Activated CD4-positive, CD25-positive, alpha-beta regulatory T cell treated with anti-CD3 and anti-CD28 coated beads, Interleukin-2, amount 50 U/mL, for 24 hours (primary cell): Measurements from ENCODE around the gene CNTNAP2.

Source experiments
- ATAC-seq, 2 donors: fragments of 150-1000 bp; cut with Tn5 transposase; one replicate each; pipeline ENCODE4 v1.10.0; 2021; ENCODE audit warnings: mild to moderate bottlenecking in 1 of 2, moderate library complexity in 1 of 2

CNTNAP2 gene

DNA sequence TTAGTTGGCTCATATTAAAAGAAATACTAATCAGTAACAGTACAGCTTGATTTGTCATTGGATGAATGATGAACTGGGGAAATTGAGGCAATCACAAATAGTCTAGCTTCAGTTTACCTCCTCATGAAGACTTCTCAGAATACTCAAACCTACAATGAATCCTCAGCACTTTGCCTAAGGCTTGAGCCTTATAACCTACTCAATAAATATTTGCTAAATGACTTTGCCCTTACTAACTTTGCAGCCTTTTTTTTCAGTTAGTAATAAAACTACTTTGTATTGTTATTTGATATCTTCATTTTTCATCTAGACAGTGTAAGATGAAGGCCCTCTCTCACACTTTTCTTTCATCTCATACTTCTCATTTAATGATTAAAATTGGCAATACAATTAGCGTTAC is 1311.5 kb downstream of the CNTNAP2 start:
- no peak for ATAC-seq

DNA sequence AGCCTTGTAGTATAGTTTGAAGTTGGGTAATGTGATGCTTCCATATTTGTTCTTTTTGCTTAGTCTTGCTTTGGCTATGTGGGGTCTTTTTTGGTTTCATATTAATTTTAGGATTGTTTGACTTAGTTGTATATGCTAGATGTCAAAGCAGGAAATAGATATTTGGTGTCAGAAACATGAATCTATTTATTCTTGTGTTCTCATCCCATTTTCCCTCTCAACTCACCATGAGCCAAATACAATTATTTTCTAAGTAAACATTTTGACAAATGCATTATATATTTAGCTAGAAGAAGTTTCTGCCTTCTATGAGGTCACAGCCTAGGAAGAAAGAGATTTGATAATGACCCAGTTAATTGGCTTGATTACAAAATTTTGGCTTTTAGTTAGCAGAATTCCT is 1313.4 kb downstream of the CNTNAP2 start:
- no peak for ATAC-seq

DNA sequence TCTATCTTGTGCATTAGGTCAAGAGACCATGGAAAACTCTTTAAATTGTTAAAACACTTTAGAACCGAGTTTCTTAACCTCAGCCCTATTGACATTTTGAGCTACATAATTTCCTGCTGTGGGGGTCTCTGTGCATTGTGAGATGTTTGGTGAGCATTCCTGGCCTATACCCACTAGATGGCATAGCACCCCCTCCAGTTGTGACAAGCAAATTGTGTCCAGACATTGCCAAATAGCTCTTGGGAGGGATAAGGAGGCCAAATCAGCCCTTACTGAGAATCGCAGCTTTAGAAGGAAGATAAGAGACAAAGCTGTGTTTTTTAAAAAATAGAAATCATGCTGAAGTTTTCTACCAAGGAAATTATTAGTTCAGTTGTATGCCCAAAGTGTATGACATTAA is 1315.5 kb downstream of the CNTNAP2 start:
- no peak for ATAC-seq

DNA sequence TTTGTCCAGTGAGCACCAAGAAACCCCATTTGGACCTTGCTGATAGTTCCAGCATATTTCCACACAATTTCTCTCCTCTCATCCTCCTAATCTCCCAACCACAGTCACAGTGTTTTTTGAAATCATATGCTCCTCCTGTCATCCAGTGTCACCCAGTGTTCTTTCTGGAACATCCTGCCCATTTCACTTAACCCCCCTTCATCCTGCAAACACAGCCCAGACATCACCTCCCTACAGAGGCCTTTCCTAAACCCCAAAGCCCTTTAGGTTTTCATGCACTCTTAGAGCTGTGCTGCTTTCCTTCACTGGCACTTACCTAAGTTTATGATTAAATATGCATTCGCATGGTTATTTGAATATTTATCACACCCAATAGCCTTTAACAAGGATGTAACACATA is 1316.0 kb downstream of the CNTNAP2 start:
- ATAC-seq: no peak

DNA sequence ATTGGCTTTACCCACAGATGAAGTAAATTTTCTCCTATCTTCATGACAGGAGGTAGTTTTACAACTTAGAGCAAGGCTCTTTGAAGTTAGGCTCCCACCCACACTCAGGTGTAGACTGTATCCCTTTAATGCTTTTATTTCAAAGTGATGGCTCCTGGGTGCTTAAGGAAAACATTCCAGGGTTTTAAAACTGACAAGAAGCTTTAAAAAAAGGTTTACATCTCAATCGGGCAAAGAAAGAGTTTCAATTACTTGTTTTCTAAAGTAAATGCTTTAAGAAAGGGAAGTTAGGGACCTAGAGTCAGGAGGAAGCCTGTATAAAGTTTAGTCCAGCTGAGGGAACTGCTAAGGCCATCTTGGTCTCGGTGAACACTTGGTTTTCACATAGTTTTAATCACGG is 1320.1 kb downstream of the CNTNAP2 start:
- no peak for ATAC-seq

DNA sequence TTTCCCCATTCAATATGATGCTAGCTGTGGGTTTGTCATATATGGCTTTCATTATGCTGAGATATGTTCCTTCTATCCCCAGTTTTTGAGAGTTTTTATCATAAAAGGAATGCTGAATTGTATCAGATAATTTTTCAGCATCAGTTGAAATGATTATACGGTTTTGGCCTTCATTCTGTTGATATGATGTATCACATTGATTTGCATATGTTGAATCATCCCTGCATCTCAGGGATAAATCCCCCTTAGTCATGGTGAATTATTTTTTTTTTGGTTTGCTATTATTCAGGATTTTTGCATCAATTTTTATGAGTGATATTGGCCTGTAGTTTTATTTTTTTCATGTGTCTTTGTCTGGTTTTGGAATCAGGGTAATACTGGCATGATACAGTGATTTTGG is 1321.6 kb downstream of the CNTNAP2 start:
- ATAC-seq: no peak

DNA sequence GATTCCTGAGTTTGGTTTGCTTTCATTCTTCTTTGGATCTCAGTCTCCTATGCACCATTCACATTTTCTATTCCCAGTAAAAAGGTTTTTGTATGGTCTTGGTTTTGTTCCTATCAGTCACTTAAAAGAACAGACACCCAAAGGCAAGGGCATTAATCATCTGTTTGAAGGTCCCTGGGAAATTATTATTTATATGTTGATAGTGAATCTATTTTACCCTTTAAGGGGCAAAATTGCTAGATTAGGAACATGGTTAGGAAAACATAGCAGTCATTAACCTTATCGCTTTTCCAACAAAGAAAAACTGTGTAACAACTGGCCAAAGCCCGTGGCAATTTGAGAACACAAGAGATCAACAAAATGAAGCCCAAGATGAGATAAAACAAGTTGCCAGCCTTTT is 1327.3 kb downstream of the CNTNAP2 start:
- ATAC-seq: no peak

DNA sequence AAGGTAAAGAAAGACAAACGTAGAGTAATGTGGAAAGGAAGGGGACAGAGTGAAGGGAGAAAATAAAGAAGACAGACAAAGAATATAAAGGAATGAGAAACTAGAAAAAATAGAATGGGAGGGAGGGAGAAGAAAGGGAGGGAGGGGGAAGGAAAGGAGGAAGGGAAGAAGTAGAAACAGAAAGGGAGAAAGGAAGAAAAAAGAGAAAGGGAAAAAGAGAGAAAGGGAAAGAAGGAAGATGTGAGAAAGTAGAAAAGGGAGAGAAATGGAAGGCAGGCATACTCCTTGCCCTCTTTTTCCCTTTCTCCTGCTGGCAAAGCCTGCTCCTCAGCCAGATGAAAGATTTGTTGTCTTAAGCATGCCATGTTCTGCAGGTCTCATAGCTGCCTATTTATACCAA is 1336.2 kb downstream of the CNTNAP2 start:
- no peak for ATAC-seq

DNA sequence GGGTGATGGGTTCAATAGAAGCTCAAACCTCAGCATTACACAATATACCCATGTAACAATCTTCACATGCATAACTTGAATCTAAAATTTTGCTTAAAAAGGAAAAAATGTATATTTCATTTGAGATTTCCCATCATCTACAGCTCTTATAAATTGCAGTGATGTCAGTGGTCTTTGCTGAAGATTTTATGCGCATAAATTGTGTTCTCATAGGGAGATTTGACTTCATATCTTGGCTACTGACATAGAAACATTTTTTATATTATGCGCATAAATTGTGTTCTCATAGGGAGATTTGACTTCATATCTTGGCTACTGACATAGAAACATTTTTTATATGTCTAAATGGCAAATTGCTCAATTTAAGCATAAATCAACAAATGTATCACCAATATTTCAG is 1348.6 kb downstream of the CNTNAP2 start:
- ATAC-seq: no peak

DNA sequence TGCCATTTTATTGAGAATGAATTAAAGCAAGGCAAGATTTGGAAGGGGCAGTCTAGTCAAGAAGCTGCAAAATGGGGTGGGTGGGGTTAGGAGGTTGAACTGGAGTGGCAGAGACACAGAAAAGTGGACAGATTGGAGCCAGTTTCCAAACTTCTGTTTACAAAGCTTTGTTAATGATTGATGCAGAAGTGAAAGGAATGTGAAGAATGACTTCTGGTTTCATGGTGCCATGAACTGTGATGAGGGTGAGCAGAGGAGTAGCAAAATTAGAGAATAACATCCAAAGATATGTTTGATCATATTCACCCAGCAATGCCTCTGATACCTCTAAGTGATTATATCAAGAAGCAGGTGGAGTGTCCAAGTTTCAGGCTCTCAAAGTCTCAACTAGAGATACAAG is 1356.0 kb downstream of the CNTNAP2 start:
- ATAC-seq: no peak

DNA sequence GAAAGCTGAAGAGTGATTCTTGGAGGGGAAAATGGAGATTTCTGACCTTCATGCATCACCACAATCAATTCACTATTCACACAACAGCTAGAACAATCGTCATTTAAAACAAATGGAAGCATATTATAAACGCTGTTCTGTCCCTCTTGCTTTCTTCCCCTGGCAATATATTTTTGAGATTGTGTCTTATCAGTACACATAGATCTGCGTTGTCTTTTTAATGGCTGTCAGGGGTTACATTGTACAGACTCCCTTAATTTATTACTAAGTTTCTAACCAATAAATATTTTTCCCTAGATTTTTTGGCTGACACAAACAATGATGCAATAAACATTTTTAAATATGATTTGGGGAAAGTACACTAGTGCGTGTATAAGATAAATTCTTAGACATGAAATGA is 1358.3 kb downstream of the CNTNAP2 start:
- ATAC-seq: no peak

DNA sequence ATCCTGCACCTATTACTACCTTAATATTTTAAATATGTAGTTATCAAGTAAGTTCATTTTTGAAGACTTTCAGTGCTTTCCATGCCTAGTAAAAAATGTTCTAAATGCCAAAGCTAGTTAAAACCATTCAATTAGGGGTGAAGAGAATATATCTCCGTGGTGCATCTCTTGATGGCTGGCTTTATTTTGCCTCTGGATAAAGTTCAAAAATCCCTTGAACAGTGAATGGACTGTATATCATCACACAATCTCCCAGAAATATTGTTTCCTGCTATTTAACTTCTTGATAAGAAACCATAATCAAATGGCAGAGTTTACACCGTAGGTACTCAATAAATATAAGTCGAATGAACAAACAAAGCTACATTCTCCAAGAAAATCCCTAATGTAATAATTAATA is 1360.9 kb downstream of the CNTNAP2 start:
- no peak for ATAC-seq

DNA sequence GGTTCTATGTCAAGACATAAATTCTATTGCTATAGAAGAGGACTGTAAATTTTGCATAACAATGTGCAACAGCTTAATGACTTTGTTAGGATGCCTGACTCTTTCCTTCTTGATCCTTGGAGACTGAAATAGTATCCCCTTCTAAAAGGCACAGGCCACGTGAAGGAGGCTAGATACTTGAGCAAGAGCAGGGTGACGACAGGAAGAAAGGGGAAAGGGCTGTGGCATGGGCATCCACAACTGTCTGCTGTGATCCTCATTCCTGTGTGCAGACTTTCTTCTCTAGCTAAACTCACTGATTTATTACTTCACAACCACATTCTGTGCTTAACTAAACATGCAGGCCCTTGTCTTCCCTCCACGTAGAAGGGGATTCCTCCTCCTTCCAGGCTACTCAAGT is 1362.2 kb downstream of the CNTNAP2 start:
- ATAC-seq: no peak

DNA sequence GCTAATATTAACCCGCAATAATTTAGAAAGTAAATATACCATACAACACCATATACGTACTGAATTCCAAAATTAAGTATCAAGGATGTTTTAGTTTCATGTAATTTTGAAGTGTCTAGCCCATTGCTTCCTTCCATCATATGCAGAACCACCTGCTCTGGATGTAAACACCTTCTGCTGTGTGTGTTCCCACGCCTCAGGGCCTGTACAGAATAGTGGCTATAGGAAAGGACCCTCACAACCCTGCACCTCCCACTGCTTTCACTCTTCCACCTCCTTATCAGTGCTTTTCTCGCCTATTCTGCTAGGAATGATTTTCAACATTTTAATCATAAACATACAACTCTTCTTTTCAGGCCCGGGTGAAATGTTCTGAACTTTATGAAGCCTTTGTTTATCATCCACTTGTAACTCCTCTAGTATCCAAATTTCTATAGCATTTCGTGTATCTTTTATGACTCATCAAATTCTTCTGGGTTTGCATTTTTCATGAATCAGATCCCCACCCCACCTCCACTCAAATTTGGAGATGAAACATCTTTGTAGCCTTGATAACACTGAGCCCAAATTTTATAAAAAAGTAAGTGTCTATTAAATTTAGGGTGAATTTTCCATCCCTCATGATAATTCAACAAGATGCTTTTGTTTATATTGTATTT is 1367.2 kb downstream of the CNTNAP2 start:
- ATAC-seq: no peak

DNA sequence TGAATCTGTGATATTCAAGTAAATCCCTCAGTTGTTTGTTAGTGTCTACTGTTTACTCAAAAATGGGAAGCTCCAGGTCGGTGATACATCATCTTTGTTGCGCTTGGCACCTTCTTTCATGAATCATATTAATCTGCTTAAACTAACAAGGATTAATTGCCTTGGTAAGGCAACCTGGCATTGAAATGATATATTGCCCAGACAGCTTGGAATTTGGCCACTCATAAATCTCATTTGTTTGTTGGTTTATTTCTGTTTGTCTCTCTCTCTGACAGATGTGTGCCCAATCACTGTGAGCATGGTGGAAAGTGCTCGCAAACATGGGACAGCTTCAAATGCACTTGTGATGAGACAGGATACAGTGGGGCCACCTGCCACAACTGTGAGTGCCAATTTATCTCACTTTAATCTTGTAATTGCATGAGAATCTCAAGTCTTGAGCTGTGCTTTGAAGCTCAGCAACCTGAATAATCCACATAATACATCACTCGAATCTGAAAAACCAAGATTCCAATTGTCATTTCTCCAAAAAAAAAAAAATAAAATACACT is 1369.1 kb downstream of the CNTNAP2 start:
- no peak for ATAC-seq

DNA sequence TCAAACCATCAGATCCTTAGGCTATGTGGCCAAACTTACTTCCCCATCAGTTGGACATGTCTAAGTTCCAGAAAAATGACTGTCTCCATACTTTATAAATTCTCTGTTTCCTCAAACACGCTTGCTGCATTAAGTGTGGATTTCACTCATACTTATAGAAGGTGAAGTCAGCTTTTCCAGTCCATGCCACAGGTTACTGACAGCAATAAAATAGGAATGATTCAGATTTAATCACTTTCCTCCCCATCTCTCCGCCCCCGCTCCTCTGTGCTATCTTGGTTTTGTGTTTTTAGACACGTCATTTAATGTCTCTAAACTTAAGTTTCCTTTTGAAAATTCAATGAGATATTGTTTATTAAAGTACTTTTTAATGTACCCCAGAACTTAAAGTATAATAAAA is 1376.0 kb downstream of the CNTNAP2 start:
- ATAC-seq: no peak

DNA sequence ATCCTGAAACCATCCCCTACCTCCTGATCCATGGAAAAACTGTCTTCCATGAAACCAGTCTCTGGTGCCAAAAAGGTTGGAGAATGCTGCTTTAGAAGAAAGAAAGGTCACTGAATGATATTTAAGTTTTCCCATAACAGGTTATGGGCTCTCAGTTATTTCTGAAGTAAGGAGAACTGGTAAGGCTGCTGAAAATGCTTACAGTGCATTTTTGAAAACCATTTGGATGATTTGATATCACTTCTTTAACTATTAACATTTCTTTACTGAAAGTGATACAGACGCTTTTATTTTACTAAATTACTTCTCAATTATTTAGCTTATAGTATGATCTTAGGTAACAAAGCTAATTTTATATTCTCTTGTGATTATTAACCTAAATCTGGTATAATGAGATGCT is 1379.6 kb downstream of the CNTNAP2 start:
- no peak for ATAC-seq

DNA sequence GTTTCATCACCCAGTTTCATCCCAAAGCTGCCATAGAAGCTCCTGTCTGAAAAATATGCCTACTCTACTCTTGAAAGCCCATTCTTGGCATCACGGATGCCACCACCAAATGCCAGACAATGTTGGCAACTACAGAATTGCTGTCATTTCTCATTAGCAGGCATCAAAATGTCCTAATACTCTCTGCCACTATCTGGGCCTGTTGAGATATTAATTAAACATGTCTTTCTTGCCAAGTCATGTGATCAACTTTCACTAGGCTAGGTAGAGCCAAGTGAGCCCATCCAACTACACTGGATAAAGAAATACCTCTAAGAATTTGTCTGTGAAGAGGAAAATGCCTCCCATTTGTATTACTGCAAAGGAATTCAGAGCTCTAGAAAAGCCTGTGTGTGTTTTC is 1380.6 kb downstream of the CNTNAP2 start:
- no peak for ATAC-seq

DNA sequence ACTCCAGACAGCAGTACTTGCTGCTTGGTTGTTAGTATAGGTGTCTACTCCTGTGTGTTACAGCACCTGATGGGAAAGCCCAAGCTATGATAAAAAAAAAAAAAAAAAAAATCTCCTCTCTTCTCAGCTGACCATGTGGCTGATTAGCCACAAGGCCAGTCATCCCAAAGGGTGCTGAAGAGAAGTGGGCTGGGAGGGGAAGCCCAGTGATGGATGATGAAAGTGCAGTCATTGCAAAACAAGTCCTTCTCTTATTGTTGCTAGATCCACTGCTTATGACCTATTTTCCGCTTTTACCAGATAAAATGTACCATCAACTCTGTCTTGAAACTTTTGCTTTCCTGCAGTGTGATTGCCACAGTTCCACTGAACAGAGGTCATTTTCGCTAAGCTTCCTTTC is 1381.5 kb downstream of the CNTNAP2 start:
- ATAC-seq: no peak

DNA sequence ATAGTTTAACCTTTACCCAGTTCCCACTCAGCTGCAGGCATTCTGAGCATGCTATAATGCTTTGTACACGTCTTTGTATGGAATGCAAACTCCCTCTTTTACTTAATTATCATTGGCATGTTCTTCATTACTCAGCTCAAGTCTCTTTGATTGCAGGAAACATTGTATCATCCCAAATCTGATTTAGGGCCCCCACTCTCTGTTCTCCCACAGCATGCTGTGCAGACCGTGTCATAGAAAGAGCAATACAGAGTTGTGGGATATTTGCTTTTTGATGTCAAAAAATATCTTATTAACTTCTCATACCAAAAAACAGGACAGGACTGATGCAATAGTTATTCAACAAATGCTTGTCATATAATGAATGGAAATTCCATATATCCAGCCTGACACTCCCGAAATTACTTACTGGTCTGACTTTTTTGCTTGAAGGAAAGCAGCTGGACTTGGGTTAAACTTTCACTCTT is 1392.5 kb downstream of the CNTNAP2 start:
- ATAC-seq: no peak

DNA sequence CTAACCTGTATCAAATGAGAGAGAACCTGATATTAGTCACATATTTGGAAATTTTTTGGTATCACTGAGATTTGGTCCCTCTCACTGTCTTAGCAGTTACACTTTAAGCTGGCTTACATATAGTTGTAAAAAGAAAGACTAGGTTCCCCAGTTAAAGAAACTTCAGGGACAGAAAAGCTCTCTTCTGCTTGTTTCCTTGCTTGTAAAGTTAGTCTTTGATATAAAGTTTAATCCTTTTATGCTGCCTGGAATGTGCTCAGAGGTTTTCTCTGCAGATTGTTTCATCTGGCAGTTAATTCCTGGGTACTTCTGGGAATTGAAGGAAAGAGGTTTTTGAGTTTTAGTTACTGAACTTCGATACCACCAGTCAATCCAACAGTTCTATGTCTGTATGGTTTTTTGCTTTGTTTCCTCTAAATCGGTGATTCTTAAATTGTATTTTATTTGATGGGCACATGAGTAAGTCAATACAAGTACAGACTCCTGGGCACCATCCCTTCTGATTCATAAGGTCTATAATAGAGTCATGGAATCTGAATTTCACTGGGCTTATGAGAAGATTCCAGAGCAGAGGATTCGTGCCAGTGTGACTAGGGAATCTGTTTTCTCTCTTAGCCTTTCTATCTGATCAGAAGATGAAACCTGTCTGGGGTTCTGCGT is 1393.1 kb downstream of the CNTNAP2 start:
- ATAC-seq: no peak

DNA sequence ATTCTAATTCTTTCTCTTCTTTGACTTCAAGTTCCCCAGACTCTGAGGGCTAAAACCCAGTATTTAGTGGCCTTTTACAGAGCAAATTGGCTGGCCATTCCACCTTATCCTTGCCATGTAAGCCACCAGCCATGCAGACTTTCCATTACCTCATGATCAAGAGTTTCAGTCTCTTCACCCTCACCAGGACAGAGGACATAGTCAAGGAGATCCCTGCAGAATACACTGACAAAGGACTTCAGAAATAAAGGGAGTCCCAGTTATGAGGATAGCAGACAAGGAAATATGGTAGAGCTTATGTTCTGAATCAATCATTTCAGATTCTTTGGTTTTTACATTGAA is 1393.6 kb downstream of the CNTNAP2 start:
- ATAC-seq: no peak

DNA sequence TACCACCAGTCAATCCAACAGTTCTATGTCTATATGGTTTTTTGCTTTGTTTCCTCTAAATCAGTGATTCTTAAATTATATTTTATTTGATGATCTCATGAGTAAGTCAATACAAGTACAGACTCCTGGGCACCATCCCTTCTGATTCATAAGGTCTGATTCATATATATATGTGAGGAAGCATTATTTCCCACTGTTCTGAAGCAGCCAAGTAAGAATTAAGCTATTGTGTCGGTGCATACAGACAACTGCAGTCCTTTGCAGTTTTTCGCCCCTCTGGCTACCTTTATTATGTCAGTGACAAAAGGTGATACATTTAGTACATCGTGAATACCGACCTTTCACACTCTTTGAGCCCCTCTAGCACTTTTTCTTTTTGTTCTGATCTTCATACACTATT is 1394.3 kb downstream of the CNTNAP2 start:
- ATAC-seq: no peak

DNA sequence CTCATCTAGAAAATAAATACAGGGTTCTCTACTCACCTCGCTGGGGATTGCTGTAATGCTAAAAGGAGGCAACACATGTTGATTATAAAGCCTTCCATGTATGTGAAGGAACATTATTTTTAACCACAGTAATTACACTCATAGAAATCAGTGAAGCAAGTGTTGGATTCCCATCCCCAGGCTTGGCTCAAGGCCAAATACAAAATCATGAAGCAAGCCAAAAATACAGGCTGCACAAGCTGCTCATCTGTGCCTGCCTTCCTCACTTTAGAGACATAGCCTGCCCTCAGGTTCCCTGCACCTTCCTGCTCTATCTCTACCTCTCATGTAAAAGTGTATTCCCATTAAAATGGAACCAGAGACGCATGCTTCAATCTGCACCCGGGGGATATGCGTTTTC is 1396.8 kb downstream of the CNTNAP2 start:
- ATAC-seq: no peak

DNA sequence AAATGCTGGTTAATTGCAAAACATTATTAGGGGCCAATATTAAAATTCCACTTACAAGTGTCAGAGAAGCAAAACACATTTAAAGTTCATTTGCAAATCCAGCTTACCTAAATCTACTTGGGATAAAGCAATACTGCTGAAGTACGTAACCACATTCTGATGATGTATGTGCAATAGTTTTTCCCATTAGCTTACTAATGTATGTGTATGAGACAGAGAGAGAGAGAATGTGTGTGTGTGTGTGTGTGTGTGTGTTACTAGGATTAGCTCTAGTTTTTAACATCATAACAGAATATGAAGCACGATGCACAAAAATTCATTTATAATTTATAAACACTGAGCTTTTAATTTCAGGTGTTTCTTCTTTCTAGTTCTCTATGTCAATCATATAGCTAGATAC is 1399.8 kb downstream of the CNTNAP2 start:
- ATAC-seq: no peak
